LNCaP clone FGC (cell line): ENCODE data around the gene CHST3.

ENCODE experiments used
- DNase-seq: peaks from one replicate; pipeline ENCODE4 v3.0.0-alpha.2; 2011; ENCODE audit warnings: low read depth
- H3K4me3 ChIP-seq: 2 replicates; pipeline ENCODE4 v1.5.1; 2011; ENCODE audit warnings: mild to moderate bottlenecking, low read depth, low read length, control low read depth
- CTCF ChIP-seq: IDR thresholded peaks from 2 replicates; pipeline ENCODE4 v1.5.1; 2012; ENCODE audit warnings: mild to moderate bottlenecking; ENCODE audit not compliant: control insufficient read depth, insufficient read depth; ENCODE audit errors: extremely low read depth

Gene CHST3

GRCh38 chr10:71938211-71938610 is 26.0 kb upstream of the CHST3 start:
- DNase-seq = no peak
- no peak for TF ChIP-seq CTCF
- no peak overlapping the region for H3K4me3 ChIP-seq

- no peak for DNase-seq
- TF ChIP-seq CTCF = no peak
- H3K4me3 ChIP-seq = no peak overlapping the region
These were observed 24.9 kb upstream of the CHST3 start for GRCh38 chr10:71939304-71939703.

- TF ChIP-seq CTCF = no peak
- DNase-seq = no peak
- H3K4me3 ChIP-seq = no peak overlapping the region
These were observed 24.2 kb upstream of the CHST3 start for GRCh38 chr10:71939861-71940474.

GRCh38 chr10:71940752-71941151 is 23.4 kb upstream of the CHST3 start:
- no peak for DNase-seq
- H3K4me3 ChIP-seq = no peak overlapping the region
- TF ChIP-seq CTCF = no peak

GRCh38 chr10:71941318-71941717 is 22.9 kb upstream of the CHST3 start:
- H3K4me3 ChIP-seq = no peak overlapping the region
- TF ChIP-seq CTCF = no peak
- no peak for DNase-seq

- no peak for DNase-seq
- no peak for TF ChIP-seq CTCF
- no peak overlapping the region for H3K4me3 ChIP-seq
These were observed 18.2 kb upstream of the CHST3 start for GRCh38 chr10:71945819-71946474.

- TF ChIP-seq CTCF = no peak
- DNase-seq = no peak
- no peak overlapping the region for H3K4me3 ChIP-seq
These were observed 17.5 kb upstream of the CHST3 start for GRCh38 chr10:71946700-71947099.
